Astrocyte (in vitro differentiated cells and primary cell): ENCODE measurements around the gene TAAR9.

Experiments
- CTCF ChIP-seq: IDR thresholded peaks from 2 replicates; pipeline ENCODE4 v1.5.1; 2011; ENCODE audit warnings: low read depth, mild to moderate bottlenecking, inconsistent platforms, low read length, moderate library complexity; ENCODE audit not compliant: insufficient read depth
- EZH2 ChIP-seq: IDR thresholded peaks from 2 replicates; pipeline ENCODE4 v1.6.1; 2012; ENCODE audit warnings: mild to moderate bottlenecking, low read length, inconsistent platforms; ENCODE audit not compliant: insufficient read depth

DNA sequence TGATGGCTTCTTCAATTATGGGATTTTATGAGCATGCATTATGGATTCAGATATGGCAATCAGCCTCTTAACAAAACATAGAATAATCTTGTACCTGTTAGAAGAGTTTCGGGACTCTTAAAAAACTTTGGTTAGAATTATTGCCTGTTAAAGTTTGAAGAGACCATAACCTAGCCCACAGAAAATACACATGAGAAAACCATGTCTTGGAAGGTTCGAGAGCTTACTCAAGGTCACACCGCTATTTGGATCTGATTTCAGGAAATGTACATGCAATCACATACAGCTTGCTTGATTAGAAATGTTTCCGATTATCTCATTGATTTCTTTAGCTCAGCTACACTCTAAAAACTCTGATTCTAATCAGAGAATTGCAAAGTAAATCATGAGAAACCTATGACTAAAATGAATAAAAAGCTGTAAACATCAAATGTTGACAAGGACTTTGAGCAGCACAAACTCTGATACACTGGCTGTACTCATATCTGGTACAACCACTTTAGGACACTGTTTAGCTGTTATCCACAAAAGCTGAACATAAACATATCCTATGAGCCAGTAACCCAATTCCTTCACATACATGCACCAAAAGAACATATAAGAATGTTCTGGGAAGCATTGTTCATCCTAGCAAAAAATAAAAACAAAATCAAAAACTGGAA, 41.4 kb upstream of the TAAR9 start:
- no peak for TF ChIP-seq EZH2
- no peak for TF ChIP-seq CTCF
